Measurements from ENCODE around the gene EXOC3L4. TPM values are rescaled to one million over a fixed set of nuclear protein-coding genes. Genes with fewer than 3 reads are reported as not detected.

The EXOC3L4 gene
- total and polyA plus RNA-seq, 2 of the 8 experiments (the other 6 are each of a cell fraction or from before 2014, with no cell fraction given): 0.45 to 0.57 TPM

DNA sequence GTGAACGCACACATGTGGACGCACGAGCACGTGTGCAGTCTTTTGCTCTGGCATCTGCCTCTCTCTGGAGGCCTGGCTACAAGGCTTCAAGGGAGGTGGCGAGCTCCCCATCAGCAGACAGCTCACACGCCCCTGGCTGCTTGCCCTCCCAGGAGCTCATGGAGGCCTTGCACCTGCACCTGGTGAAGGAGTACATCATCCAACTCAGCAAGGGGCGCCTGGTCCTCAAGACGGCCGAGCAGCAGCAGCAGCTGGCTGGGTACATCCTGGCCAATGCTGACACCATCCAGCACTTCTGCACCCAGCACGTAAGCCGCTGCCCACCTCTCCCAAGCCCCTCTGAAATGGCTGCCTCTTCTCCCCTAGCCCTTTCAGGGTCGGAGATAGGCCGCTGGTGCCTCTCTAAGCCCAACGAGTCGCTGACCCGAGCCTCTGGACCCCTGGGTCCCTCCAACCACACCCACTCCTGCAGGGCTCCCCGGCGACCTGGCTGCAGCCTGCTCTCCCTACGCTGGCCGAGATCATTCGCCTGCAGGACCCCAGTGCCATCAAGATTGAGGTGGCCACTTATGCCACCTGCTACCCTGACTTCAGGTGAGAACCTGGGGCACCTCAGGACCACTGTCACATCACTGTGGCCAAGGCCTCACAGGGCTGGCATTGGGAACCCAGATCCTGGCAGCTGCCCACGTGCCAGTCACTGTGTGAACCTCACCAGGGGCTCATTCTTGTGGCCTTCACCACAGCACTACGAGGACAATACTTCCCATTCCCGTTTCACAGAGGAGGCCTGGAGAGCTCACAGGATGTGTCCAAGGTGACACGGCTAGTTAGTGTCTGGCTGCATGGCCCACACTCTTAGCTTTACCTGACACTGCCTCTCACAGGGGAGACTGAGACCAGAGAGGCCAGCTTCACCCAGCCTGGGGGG is 39.0 kb downstream of the EXOC3L4 start:
- Histone ChIP-seq H3K14ac (ENCODE audit: insufficient read length) (no peak overlapping the region), H3K23me2 (ENCODE audit: low read depth, low read length) (peaks cover 5% of the 10 kb centered on the region; the same call in 1 of the 2 replicates), H3K79me2 (ENCODE audit: control insufficient read depth in 1 of 2, insufficient read depth in 2 of 2, low read length in 2 of 2) (no peaks in the 10 kb centered on the region), H2BK12ac (ENCODE audit: low read depth, low read length) (no peak overlapping the region), H3K4me2 (ENCODE audit: insufficient read depth in 1 of 2, low read depth in 2 of 2, low read length in 2 of 2) (no peak overlapping the region), H3K27ac (ENCODE audit: low read depth, low read length) (no peak overlapping the region), H2AFZ (ENCODE audit: low read length) (no peak overlapping the region), H3K18ac (ENCODE audit: extremely low read depth, low read length) (no peak overlapping the region), H2BK15ac (ENCODE audit: low read length) (no peak overlapping the region), H2BK20ac (ENCODE audit: low read length) (no peak overlapping the region), H3K27me3 (replicated peaks in 1 of 4; ENCODE audit: control insufficient read depth in 3 of 4, extremely low read depth in 1 of 4, insufficient read depth in 3 of 4, low read length in 3 of 4) (peaks cover 0 to 7% (median 4%) of the 10 kb centered on the region in 4 experiments; a peak in 4 of 7 replicates), H3K9ac (replicated peaks in 1 of 4; ENCODE audit: extremely low read depth in 1 of 4, low read depth in 3 of 4, low read length in 3 of 4) (no peak overlapping the region), H3K23ac (ENCODE audit: insufficient read length) (no peak overlapping the region), H3K36me3 (ENCODE audit: control insufficient read depth in 2 of 4, insufficient read depth in 4 of 4, low read length in 3 of 4) (peaks cover 3 to 14% (median 7%) of the 10 kb centered on the region in 4 experiments; a peak in 6 of 8 replicates), H3K4me1 (replicated peaks in 1 of 4; ENCODE audit: control insufficient read depth in 3 of 4, insufficient read depth in 4 of 4, low read length in 3 of 4) (peaks cover 0 to 11% (median 6%) of the 10 kb centered on the region in 4 experiments; a peak in 5 of 7 replicates), H4K5ac (ENCODE audit: insufficient read length, low read depth, low read length) (no peak overlapping the region), H3K4me3 (ENCODE audit: extremely low read depth in 1 of 4, insufficient read depth in 2 of 4, low read depth in 3 of 4, low read length in 4 of 4) (no peak overlapping the region), H4K8ac (ENCODE audit: extremely low read depth, insufficient read depth, low read length) (no peak overlapping the region), H2BK120ac (replicated peaks; ENCODE audit: low read depth, low read length) (no peak overlapping the region), H2AK5ac (ENCODE audit: low read depth, low read length) (peak overlapping the region; percentile 54; the same call in 1 of the 2 replicates), H2BK5ac (ENCODE audit: low read depth, low read length) (peak overlapping the region; percentile 55; the same call in 1 of the 2 replicates), H3K4ac (replicated peaks; ENCODE audit: insufficient read length, low read depth, low read length) (no peak overlapping the region), H3K9me3 (ENCODE audit: insufficient read depth in 2 of 2, low read depth in 1 of 2, low read length in 1 of 2) (no peaks in the 10 kb centered on the region), H3K56ac (replicated peaks; ENCODE audit: insufficient read length, low read depth, low read length) (no peak overlapping the region), H4K91ac (replicated peaks; ENCODE audit: insufficient read length, low read length) (no peak overlapping the region), H4K20me1 (replicated peaks in 1 of 2; ENCODE audit: control insufficient read depth in 1 of 2, insufficient read depth in 2 of 2, low read length in 2 of 2) (peaks cover 0 to 6% of the 10 kb centered on the region in 2 experiments), H3K79me1 (ENCODE audit: low read depth, low read length) (no peaks in the 10 kb centered on the region)
- DNase-seq (ENCODE audit: low read depth in 1 of 2, low spot score in 2 of 2) (no peak), FAIRE-seq (no peak)
- WGBS, 2 experiments (ENCODE audit: extremely low coverage in 1 of 2, insufficient coverage in 1 of 2, insufficient read length in 1 of 2, insufficient replicate concordance in 2 of 2, low coverage in 1 of 2, low lambda C conversion rate in 2 of 2, missing lambda C conversion rate in 1 of 2): 94% methylated on average over 25 of the region's 25 CpGs; no CpG with 5 or more reads in 1 of the 2 experiments
- ChIA-PET POLR2A (ENCODE audit: partially characterized antibody) (interaction anchor here (1.1 kb wide), 1 partner anchor 28 kb away, joined by 3 read pairs; no protein-coding TSS in a partner anchor), CTCF (ENCODE audit: partially characterized antibody) (interaction anchor here (0.7 to 10.5 kb wide), 8 partner anchors 9 to 159 kb away, joined by 3 to 147 read pairs (median 4); partner anchors contain the start of gene TNFAIP2)
- no peak for TF ChIP-seq ZNF274 (IDR thresholded peaks at IDR 0.05; ENCODE audit: borderline replicate concordance, extremely low read depth, low read length)
- no peak for TF ChIP-seq SP2 (IDR thresholded peaks at IDR 0.05; ENCODE audit: low read length)
- no peak for TF ChIP-seq RBBP5 (IDR thresholded peaks at IDR 0.05; ENCODE audit: borderline replicate concordance, low read depth, low read length)
- no peak for TF ChIP-seq RXRA (IDR thresholded peaks at IDR 0.05; ENCODE audit: insufficient read depth, low read depth, low read length)
- no peak for TF ChIP-seq FOSL1 (IDR thresholded peaks at IDR 0.05; ENCODE audit: insufficient read depth, low read depth, low read length)
- no peak for TF ChIP-seq SAP30 (IDR thresholded peaks at IDR 0.05; ENCODE audit: insufficient read depth, insufficient replicate concordance, low read length)
- TF ChIP-seq BCL11A (IDR thresholded peaks at IDR 0.05; ENCODE audit: low read depth in 2 of 2, low read length in 2 of 2): no peak
- no peak for TF ChIP-seq NRF1 (IDR thresholded peaks at IDR 0.05; ENCODE audit: low read depth, low read length)
- no peak for TF ChIP-seq CBX8 (IDR thresholded peaks at IDR 0.05; ENCODE audit: borderline replicate concordance, low read depth, low read length)
- TF ChIP-seq SP1 (IDR thresholded peaks at IDR 0.05; ENCODE audit: low read depth, low read length): no peak
- TF ChIP-seq MAX (IDR thresholded peaks at IDR 0.05): no peak

Data from H1 (cell line).